ENCODE results near the gene SLC1A2.

Gene SLC1A2

GRCh38 chr11:35235498-35235897 is 183.9 kb downstream of the SLC1A2 start:
- DNase-seq (ENCODE audit: low read depth): no peak
- no peak for TF ChIP-seq CTCF (IDR thresholded peaks at IDR 0.05; ENCODE audit: insufficient read depth, low read depth, low read length, missing control alignments)
- H3K4me3 ChIP-seq (ENCODE audit: low read depth, low read length): no peak overlapping the region

GRCh38 chr11:35235157-35235468 is 184.2 kb downstream of the SLC1A2 start:
- no peak for TF ChIP-seq CTCF (IDR thresholded peaks at IDR 0.05; ENCODE audit: insufficient read depth, low read depth, low read length, missing control alignments)
- no peak overlapping the region for H3K4me3 ChIP-seq (ENCODE audit: low read depth, low read length)
- DNase-seq (ENCODE audit: low read depth): no peak

GRCh38 chr11:35234460-35235156 is 184.8 kb downstream of the SLC1A2 start:
- no peak overlapping the region for H3K4me3 ChIP-seq (ENCODE audit: low read depth, low read length)
- TF ChIP-seq CTCF (IDR thresholded peaks at IDR 0.05; ENCODE audit: insufficient read depth, low read depth, low read length, missing control alignments): no peak
- no peak for DNase-seq (ENCODE audit: low read depth)

- no peak for DNase-seq (ENCODE audit: low read depth)
- no peak for TF ChIP-seq CTCF (IDR thresholded peaks at IDR 0.05; ENCODE audit: insufficient read depth, low read depth, low read length, missing control alignments)
- H3K4me3 ChIP-seq (ENCODE audit: low read depth, low read length): no peak overlapping the region
Observed at GRCh38 chr11:35233518-35233917, 185.8 kb downstream of the SLC1A2 start.

GRCh38 chr11:35232891-35233330 is 186.4 kb downstream of the SLC1A2 start:
- no peak overlapping the region for H3K4me3 ChIP-seq (ENCODE audit: low read depth, low read length)
- TF ChIP-seq CTCF (IDR thresholded peaks at IDR 0.05; ENCODE audit: insufficient read depth, low read depth, low read length, missing control alignments): no peak

GRCh38 chr11:35231076-35231860 is 188.1 kb downstream of the SLC1A2 start:
- no peak overlapping the region for H3K4me3 ChIP-seq (ENCODE audit: low read depth, low read length)
- DNase-seq (ENCODE audit: low read depth): no peak
- no peak for TF ChIP-seq CTCF (IDR thresholded peaks at IDR 0.05; ENCODE audit: insufficient read depth, low read depth, low read length, missing control alignments)

More at GRCh38 chr11:35232891-35233330, 186.4 kb downstream of the SLC1A2 start:
- no peak for DNase-seq (ENCODE audit: low read depth)

All from GM12865 (cell line).